ENCODE measurements around the gene PLPPR2.
"Not testable (repeated sequence)": the region's sequence is repeated elsewhere in the genome, so short reads cannot be mapped to it uniquely, and the experiment has no call there.

PLPPR2 gene

DNA sequence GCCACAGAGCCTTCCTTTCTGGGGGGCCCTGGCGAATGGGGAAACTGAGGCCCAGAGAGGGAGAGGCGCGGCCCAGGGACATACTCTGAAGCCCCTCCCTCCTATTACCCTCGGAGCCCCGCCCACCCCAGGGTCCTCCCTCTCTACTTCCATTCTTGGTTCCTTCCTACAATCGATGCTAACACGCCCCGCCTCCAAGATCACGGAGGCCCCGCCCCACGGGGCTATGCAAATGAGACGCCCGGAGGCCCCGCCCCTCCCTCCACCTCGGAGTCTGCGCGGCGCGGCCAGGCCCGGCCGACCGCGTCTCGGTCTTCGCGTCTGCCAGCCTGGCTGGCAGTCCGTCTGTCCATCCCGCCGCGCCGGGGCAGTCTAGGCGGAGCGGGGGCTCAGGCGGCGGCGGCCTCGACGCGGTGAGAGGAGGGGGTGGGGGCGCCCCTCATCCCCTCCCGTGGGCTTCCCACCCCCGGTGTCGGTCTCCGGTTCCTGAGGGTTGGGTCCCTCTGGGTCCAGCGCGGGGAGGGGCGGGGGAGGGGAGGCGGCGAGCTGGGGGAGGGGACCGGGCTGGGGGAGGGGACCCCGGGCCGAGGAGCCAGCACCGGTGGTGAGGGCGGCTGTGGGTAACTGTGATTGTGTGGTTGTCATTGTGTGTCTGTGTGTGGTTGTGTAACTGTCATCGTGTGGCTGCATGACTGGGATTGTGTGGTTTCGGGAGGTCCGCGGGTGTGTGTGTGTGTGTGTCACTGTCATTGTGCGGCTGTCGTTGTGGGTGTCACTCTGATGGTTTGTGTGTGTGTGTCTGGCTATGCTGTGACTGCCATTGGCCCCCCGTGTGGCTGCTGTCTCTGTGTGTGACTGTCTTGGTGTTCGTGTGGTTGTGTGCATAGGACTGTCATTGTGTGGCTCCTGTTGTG, at the start of gene PLPPR2:
TSS of gene PLPPR2 (plus strand) at position 273 of the 914 bp plus-strand sequence. CDS start 2,242 bp downstream, outside the sequence.
- TF ChIP-seq GATA1 (IDR thresholded peaks at IDR 0.05; ENCODE audit: low read depth, low read length) (no peak), POLR2A (IDR thresholded peaks at IDR 0.05; ENCODE audit: low read length) (peak; percentile 2)
- DNase-seq = peak; percentile 80 to 81

GRCh38 chr19:11306337-11306736, 48.9 kb upstream of the PLPPR2 start:
- TF ChIP-seq POLR2A (IDR thresholded peaks at IDR 0.05; ENCODE audit: low read length) (no peak), GATA1 (IDR thresholded peaks at IDR 0.05; ENCODE audit: low read depth, low read length) (no peak)
- no peak for DNase-seq

DNA sequence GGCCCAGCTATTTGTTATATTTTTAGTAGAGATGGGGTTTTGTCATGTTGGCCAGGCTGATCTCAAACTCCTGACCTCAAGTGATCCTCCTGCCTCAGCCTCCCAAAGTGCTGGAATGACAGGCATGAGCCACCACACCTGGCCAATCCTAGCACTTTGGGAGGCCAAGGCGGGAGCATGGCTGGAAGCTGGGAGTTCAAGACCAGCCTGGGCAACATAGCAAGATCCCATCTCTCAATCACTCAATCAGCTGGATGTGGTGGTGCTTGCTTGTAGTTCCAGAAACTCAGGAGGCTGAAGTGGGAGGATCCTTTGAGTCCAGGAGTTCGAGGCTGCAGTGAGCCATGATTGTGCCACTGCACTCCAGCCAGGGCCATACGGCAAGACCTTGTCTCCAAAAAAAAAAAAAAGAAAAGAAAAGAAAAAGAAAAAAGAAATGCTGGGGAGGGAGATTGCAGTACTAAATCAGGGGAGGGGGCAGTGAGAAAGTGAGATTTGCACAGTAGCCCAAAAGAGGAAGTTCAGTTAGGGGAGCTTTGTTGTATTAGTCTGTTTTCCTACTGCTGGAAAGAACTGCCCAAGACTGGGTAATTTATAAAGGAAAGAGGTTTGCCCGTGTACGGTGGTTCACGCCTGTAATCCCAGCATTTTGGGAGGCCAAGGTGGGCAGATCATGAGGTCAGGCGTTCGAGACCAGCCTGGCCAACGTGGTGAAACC, 34.8 kb upstream of the PLPPR2 start:
- not testable (repeated sequence) for DNase-seq

- TF ChIP-seq POLR2A (IDR thresholded peaks at IDR 0.05; ENCODE audit: low read length) (no peak), GATA1 (IDR thresholded peaks at IDR 0.05; ENCODE audit: low read depth, low read length) (no peak)
- no peak for DNase-seq
Observed at GRCh38 chr19:11321191-11322126, 33.8 kb upstream of the PLPPR2 start.

GRCh38 chr19:11322269-11323024, 32.8 kb upstream of the PLPPR2 start:
- no peak for DNase-seq
- no peak for TF ChIP-seq GATA1 (IDR thresholded peaks at IDR 0.05; ENCODE audit: low read depth, low read length)
- no peak for TF ChIP-seq POLR2A (IDR thresholded peaks at IDR 0.05; ENCODE audit: low read length)

DNA sequence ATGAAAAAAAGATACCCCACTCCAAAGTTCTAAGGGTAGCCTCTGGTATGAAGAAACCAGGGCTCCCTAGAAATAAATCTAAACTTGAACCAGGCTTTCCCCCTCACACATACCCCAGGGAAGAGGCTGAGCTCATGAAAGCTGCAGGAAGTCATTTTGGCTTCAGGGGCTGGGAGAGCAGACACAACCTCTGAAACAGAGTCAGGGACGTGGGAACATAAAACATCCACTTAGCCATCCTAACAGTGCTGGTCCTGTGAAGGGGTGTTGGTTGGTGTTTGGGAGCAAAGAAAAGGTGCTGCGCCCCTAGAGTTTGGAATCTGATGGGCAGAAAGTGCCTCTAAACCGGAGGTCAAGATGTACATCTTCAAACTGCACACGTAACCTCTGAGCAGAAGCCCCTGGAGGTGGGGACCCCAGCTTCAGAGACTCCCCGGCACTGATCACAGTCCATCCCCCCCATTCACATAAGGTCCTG, 31.6 kb upstream of the PLPPR2 start:
- no peak for DNase-seq
- no peak for TF ChIP-seq GATA1 (IDR thresholded peaks at IDR 0.05; ENCODE audit: low read depth, low read length)
- no peak for TF ChIP-seq POLR2A (IDR thresholded peaks at IDR 0.05; ENCODE audit: low read length)

DNA sequence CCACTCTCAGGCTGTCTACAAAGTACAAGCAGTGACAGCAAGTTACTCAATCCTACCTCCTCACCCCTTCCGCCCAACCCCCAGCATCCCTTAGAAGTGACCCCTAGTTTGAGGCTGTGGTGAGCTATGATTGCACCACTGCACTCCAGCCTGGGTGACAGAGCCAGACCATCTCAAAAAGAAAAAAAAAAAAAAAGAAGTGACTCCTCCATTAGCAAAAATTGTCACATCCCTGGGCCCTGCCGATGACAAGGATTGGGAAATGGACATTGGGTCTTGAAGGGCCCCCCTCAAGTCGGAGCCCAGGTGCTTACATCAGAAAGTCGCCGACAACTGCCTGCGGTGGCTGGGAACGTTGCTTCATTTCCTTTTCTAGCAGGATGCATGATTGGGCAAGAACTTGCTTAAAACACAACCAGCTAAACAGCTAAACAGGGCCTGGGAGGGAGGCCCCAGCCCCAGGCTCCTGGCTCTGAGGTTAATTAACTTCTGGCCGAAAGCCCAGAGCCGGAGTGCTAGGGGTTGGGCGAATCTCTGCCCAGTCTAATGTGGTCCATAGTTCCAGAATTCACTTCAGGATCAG, 31.1 kb upstream of the PLPPR2 start:
- TF ChIP-seq GATA1 (IDR thresholded peaks at IDR 0.05; ENCODE audit: low read depth, low read length) (no peak), POLR2A (IDR thresholded peaks at IDR 0.05; ENCODE audit: low read length) (no peak)
- DNase-seq = no peak

- DNase-seq = no peak
- TF ChIP-seq POLR2A (IDR thresholded peaks at IDR 0.05; ENCODE audit: low read length) (no peak), GATA1 (IDR thresholded peaks at IDR 0.05; ENCODE audit: low read depth, low read length) (no peak)
Observed at GRCh38 chr19:11324748-11325389, 30.4 kb upstream of the PLPPR2 start.

DNA sequence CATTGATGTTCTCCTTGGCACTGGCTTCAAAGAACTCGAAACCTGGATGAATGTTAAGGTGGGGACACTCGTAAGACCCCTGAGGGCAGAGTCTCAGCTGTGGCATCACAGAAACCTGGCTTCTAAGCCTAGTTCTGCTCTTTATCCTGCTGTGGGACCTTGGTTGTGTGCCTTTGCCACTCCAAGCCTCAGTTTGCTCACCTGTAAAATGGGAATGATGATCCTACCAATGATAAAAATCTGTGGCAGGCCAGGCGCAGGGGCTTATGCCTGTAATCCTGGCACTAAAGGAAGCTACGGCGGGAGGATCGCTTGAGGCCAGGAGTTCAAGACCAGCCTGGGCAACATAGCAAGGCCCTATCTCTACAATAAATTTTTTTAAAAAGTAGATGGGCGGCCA, 29.7 kb upstream of the PLPPR2 start:
- TF ChIP-seq POLR2A (IDR thresholded peaks at IDR 0.05; ENCODE audit: low read length) = no peak
- no peak for TF ChIP-seq GATA1 (IDR thresholded peaks at IDR 0.05; ENCODE audit: low read depth, low read length)
- no peak for DNase-seq

GRCh38 chr19:11330127-11330526, 25.1 kb upstream of the PLPPR2 start:
- TF ChIP-seq POLR2A (IDR thresholded peaks at IDR 0.05; ENCODE audit: low read length) = no peak
- no peak for TF ChIP-seq GATA1 (IDR thresholded peaks at IDR 0.05; ENCODE audit: low read depth, low read length)
- DNase-seq = no peak

DNA sequence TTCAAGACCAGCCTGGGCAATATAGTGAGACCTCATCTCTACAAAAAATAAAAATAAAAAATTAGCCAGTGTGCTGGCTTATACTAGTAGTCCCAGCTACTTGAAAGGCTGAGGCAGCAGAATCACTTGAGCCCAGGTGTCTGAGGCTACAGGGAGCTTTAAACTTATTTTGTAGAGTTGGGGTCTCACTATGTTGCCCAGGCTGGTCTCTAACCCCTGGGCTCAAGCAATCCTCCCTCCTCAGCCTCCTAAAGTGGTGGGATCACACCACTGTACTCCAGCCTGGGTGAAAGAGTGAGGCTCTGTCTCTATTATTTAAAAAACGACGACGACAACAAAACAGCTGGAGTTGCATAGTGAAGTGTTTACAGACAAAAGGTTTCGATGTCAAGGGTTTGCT, 23.7 kb upstream of the PLPPR2 start:
- TF ChIP-seq GATA1 (IDR thresholded peaks at IDR 0.05; ENCODE audit: low read depth, low read length) (no peak), POLR2A (IDR thresholded peaks at IDR 0.05; ENCODE audit: low read length) (no peak)
- no peak for DNase-seq

DNA sequence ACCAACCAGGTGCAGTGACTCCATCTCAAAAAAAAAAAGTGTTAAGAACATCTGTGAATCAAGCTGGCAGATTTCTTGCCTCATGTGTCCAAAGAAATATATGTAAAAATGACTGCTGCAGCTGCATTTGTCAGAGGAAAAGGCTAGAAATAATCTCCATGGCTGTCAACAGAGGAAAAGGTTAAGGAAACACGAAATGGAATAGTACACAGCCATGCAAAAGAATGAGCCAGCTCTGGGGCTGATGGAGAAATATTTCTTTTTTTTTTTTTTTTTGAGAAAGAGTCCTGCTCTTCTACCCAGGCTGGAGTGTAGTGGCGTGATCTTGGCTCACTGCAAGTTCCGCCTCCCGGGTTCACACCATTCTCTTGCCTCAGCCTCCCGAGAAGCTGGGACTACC, 22.4 kb upstream of the PLPPR2 start:
- no peak for DNase-seq
- TF ChIP-seq POLR2A (IDR thresholded peaks at IDR 0.05; ENCODE audit: low read length) (no peak), GATA1 (IDR thresholded peaks at IDR 0.05; ENCODE audit: low read depth, low read length) (no peak)

DNA sequence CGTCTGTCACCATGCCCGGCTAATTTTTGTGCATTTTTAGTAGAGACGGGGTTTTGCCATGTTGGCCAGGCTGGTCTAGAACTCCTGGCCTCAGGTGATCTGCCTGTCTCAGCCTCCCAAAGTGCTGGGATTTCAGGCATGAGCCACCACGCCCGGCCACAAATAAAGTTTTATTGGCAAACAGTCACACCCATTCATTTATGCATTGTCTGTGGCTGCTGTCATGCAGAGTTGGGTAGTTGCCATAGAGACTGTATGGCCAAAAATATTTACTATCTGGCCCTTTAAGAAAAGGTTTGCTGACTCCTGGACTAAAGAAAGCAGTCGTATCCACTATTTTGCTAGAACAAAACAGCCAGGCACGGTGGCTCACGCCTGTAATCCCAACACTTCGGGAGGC, 21.4 kb upstream of the PLPPR2 start:
- not testable (repeated sequence) for DNase-seq
